Right renal pelvis (tissue), 4 donors: Measurements from ENCODE around the gene RDH13. TPM values are rescaled to one million over a fixed set of nuclear protein-coding genes. Genes with fewer than 3 reads are reported as not detected.
A peak's percentile ranks its signal among the peaks of the same experiment; 100 is the strongest.
"Not testable (repeated sequence)": the region's sequence is repeated elsewhere in the genome, so short reads cannot be mapped to it uniquely, and the experiment has no call there.

Experiments
- DNase-seq, 4 donors: peaks; one replicate each; pipeline ENCODE4 v3.0.0-alpha.2; 2013; ENCODE audit warnings: low read depth in 4 of 4, low spot score in 3 of 4, missing footprints in 1 of 4
- polyA plus RNA-seq, 4 donors: library from polyadenylated mRNA; unstranded; fragments of 120-200 nt; gene quantifications; one replicate each; pipeline ENCODE4 v1.2.1, GENCODE V29; 2013; ENCODE audit not compliant: insufficient read length in 4 of 4

Gene RDH13
- polyA plus RNA-seq, 4 donors = 14.6 to 19.8 (median 17.8) TPM

GRCh38 chr19:55079400-55080038, 16.6 kb upstream of the RDH13 start:
- no peak for DNase-seq

DNA sequence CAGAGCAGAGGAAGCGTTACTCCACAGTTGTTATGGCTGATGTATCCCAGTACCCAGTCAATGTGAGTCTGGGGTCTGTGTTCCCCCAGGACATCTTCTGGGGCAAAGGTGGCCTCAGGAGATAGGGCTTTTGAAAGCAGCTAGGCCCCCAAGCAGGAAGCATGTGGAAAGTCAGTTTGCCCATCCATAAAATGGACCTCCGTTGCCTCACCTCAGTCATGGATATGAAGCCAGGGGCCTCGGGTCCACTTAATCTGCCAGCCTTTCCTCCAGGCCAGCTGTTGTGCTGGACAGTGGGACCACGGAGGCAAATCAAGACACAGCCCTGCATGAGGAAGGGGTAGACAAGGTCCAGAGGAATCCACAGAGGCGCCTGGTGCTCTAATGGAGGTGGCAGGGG, 16.0 kb upstream of the RDH13 start:
- DNase-seq = no peak

GRCh38 chr19:55077106-55077505, 14.2 kb upstream of the RDH13 start:
- no peak for DNase-seq

- no peak for DNase-seq
These were observed 13.4 kb upstream of the RDH13 start for GRCh38 chr19:55076321-55076720.

- peak in 1 of 4 donors; percentile 69 for DNase-seq
These were observed 12.5 kb upstream of the RDH13 start, which contains the start of gene EPS8L1 for GRCh38 chr19:55075371-55075998. TSS of gene EPS8L1 (plus strand) at chr19:55075869. CDS start at chr19:55076445, 576 bp downstream.

DNA sequence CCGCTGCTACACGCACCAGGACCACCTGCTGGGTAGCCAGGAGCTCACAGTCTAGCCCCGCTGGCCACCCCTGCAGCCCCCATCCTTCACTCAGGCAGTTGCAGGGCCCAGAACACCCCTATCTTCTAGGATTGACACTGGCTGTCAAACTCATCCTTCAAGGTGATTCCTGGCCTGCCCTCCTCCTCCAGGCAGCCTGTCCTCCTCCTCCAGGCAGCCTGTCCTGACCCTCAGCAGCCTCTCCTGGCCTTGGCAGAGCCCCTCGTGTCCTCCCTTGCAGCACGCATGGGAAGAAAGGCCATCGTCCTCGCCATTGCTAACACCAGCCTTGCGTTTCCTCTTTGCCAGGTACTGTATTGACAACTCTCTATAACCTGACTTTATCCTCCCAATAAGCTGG, 9.0 kb upstream of the RDH13 start:
- no peak for DNase-seq

DNA sequence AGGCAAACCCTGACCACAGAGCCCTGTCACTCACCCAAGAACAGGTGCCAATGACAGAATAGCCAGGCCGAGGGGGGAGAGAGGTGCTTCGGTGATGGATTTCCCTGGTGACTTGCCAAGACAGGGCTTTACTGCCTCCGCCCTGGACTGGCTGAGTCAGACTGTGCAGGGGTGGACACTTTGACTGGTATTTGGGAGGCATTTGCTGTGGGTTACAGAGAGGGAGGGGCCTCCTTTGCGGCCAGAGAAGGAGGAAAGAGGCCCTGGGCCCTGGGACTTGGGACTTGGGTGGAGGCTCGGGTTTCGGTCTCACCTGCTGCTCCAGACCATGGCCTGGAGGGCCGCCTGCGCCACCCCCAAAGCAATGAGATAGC, 8.2 kb upstream of the RDH13 start:
- no peak for DNase-seq

- DNase-seq = no peak
These were observed 7.6 kb upstream of the RDH13 start for GRCh38 chr19:55070466-55071128.

- DNase-seq = no peak
These were observed 6.9 kb upstream of the RDH13 start for GRCh38 chr19:55069865-55070197.

- no peak for DNase-seq
These were observed 6.3 kb upstream of the RDH13 start for GRCh38 chr19:55068950-55069864.

DNA sequence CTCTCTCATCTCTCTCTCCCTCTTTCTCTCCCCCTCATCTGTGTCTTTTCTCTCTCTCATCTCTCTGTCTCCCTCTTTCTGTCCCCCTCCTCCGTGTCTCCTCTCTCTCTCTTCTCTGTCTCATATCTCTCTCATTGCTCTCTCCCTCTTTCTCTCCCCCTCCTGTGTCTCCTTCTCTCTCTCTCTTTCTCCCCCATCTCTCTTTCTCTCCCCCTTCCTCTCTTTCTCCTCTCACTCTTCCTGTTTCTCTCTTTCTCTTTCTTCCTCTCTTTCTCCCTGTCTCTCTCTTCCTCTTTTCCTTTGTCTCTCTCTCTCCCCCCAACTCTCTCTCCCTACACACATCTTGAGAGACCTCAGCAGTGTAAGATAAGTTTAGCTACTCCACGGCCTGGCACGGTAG, 4.9 kb upstream of the RDH13 start:
- no peak for DNase-seq

GRCh38 chr19:55066107-55066709, 3.3 kb upstream of the RDH13 start:
- no peak for DNase-seq

- DNase-seq = not testable (repeated sequence)
These were observed 2.6 kb upstream of the RDH13 start for GRCh38 chr19:55065516-55065915.

DNA sequence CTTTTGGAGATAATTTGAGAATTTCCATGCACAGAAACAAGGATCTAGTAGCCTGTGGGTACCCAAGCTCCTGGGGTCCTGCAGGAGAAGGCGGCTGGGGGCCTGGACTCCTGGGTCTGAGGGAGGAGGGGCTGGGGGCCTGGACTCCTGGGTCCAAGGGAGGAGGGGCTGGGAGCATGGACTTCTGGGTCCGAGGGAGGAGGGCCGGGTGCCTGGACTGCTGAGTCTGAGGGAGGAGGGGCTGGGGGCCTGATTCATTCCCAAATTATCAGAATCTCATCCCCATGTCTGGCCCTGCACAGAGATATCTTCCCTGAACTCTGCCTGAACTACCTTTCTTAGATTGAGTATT, 520 bp upstream of the RDH13 start:
- no peak for DNase-seq

- not testable (repeated sequence) for DNase-seq
These were observed 2.7 kb downstream of the RDH13 start for GRCh38 chr19:55060287-55060686.

DNA sequence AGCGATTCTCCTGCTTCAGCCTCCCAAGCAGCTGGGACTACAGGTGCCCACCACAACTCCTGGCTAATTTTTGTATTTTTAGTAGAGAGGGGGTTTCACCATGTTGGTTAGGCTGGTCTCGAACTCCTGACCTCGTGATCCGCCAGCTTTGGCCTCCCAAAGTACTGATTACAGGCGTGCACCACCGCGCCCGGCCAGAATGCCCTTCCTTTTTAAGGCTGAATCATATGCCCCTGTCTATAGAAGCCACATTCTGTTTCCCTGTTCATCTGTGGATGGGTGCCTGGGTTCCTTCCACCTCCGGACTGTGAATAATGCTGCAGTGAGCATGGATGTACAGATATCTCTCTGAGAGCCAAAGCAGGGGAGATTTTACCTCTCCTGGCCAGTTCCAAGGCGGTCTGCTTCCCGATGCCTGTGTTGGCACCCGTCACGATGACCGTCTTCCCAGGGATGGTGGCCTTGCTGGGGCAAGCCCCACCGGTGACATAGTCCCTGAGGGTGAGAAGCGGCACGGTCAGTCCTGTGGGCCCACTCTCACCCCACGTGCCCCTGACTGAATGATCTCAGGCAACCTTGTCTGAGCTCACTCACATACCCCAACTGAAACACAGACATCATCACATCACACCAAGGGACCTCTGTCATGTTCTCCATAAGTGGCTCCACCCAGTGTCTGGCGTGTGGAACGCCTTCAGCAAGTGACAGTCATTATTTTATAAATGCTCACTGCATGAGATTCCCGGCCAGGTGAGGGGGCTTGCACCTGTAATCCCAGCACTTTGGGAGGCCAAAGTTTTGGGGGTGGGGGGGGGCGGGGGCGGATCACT, 4.0 kb downstream of the RDH13 start:
- no peak for DNase-seq

- DNase-seq = no peak
These were observed 6.1 kb downstream of the RDH13 start for GRCh38 chr19:55056827-55057226.

GRCh38 chr19:55053735-55054134, 9.2 kb downstream of the RDH13 start:
- no peak for DNase-seq

DNA sequence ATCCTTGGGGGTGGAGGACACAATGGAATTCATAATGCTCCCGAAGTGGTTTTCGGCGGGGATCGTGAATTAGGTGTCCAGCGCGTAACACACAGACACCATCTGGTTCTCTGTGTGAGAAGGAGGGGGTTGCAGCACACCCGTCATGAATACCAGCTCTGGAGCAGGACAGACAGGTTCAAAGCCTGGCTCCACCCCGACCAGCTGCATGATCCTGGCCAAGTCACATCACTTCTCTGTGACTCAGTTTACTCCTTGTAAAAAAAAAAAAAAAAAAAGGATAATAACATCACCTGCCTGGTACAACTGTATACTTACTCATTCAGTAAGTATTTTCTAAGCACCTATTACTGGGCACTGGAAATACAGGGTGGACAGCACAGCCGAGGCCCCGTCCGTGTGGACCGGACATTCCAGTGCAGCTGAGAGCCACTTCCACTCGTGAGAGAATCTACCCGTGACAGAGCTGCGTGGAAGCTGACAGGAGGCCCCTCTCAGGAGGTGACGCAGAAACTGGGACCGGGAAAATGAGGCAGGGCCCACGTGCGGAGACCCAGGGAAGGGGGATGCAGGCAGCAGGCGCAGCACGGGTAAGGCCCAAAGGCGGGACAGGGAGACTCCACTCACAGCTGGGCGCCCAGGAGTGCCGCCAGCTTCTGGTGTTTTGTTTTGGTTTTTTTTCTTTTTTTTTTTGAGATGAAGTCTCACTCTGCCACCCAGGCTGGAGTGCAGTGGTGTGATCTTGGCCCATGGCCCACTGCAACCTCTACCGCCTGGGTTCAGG, 12.0 kb downstream of the RDH13 start:
- DNase-seq = no peak
